GM13977 (cell line): ENCODE measurements around the gene AHSG.

ENCODE experiments used
- DNase-seq: peaks from one replicate; pipeline ENCODE4 v3.0.0; 2012; ENCODE audit warnings: low spot score
- in situ Hi-C: fragments of 300-500 bp; cut with MboI; formaldehyde crosslinking; loops from one replicate; pipeline ENCODE4 v1.12.0; 2022; ENCODE audit warnings: low sequenced_read_pairs, low pct_unique_long_range_greater_than_20kb, mixed read lengths, inconsistent platforms; ENCODE audit not compliant: unreplicated experiment
- TF ChIP-seq, protein P1 (sequence below): IDR thresholded peaks from 2 replicates; pipeline ENCODE4 v1.5.1; 2012; ENCODE audit warnings: mild to moderate bottlenecking, control low read depth; ENCODE audit not compliant: insufficient read depth; ENCODE audit errors: extremely low read depth, missing control alignments

Gene AHSG

DNA sequence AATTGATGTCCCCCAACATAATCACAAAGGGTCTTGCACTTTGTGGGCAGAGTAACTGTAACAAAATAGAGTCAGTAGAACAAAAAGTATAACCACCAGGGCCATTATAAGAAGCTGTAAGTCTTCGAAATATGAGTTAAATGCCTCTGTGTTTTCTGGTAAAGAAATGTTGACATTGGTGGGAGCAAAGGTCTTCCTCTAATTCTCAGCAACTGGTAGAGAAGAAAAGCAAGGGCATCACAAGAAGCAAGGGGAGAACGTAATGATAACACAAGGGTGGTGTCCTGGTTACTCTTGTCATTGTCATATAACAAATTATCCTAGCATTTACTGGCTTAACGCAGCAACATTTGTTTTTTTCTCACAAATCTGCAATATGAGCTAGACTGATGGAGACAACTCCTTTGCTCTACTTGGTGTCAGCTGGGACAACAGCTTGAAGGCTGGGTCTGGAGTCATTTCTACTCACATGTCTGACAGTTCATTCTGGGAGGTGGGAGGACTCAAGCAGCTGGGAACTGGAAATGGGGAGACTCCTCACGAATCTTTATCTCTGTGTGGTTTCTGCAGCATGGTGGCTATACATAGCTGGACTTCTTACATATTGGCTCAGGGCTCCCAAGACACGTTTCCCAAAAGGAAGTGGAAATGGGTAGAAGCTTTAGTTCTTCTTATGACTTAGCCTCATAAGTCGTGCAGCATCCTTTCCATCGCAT, 22.1 kb upstream of the AHSG start:
- TF ChIP-seq, protein P1, sequence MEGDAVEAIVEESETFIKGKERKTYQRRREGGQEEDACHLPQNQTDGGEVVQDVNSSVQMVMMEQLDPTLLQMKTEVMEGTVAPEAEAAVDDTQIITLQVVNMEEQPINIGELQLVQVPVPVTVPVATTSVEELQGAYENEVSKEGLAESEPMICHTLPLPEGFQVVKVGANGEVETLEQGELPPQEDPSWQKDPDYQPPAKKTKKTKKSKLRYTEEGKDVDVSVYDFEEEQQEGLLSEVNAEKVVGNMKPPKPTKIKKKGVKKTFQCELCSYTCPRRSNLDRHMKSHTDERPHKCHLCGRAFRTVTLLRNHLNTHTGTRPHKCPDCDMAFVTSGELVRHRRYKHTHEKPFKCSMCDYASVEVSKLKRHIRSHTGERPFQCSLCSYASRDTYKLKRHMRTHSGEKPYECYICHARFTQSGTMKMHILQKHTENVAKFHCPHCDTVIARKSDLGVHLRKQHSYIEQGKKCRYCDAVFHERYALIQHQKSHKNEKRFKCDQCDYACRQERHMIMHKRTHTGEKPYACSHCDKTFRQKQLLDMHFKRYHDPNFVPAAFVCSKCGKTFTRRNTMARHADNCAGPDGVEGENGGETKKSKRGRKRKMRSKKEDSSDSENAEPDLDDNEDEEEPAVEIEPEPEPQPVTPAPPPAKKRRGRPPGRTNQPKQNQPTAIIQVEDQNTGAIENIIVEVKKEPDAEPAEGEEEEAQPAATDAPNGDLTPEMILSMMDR, result no peak
- in situ Hi-C loops, result no loop called here
- no peak for DNase-seq

DNA sequence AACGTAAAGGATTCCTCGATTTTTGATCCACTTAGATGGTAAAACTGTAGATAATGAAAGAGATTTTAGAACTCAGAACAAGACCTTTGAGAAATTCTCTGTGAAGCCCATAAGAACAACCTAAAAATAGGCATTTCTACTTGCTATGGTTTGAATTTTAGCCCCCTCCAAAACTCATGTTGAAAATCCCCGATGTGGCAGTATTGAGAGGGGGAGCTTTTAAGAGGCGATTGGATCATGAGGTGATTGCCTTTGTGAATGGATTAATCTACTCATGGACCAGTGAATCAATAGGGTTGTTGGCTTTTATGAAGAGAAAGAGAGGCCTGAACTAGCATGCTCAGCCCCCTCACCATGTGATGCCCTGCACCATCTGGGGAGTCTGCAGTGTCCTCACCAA, 20.2 kb upstream of the AHSG start:
- TF ChIP-seq, protein P1, result no peak
- no peak for DNase-seq
- in situ Hi-C loops, result no loop called here

DNA sequence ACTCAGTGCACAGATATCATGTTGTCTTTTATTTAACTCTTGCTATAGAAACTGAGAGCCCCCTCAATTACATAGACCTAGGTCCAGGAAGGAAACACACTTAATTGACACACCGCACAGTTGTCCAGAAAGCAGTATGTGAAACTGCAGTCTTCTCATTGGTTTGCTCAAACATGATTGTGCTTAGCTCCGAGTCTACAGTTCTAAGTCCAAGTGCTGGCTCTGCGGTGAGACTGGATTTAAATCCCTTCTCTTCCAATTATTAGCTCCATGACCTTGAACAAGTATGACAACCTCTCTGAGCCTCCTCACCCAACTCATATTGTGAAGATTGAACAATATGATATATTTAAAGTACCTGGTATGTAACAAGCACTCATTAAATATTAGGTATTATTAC, 19.0 kb upstream of the AHSG start:
- in situ Hi-C loops, result no loop called here
- TF ChIP-seq, protein P1, result no peak
- DNase-seq, result no peak

DNA sequence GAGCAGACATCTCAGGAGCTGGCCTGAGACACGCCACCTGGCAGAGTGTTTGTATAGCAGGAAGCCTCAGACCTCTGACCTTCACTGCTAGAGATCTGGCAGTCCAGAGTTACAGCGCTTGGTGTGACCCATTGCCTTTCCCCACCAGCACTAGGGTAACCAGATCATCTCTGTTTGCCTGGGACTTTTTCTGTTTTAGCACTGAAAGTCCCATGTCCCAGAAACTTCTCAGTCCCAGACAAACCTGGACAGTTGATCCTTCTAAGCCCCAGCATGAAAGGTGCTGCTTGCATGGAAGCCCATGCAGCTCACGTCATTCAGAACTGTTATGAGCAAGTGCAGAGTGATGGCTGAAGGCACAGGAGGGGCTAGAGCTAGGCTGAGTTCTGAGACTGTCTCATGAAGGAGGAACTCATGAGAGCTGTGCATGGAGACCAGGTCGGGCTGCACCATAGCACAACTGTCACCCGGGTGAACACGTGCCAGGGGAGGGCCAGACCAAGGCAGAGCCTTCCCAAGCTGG, 18.2 kb upstream of the AHSG start:
- DNase-seq, result no peak
- TF ChIP-seq, protein P1, result no peak
- in situ Hi-C loops, result no loop called here

DNA sequence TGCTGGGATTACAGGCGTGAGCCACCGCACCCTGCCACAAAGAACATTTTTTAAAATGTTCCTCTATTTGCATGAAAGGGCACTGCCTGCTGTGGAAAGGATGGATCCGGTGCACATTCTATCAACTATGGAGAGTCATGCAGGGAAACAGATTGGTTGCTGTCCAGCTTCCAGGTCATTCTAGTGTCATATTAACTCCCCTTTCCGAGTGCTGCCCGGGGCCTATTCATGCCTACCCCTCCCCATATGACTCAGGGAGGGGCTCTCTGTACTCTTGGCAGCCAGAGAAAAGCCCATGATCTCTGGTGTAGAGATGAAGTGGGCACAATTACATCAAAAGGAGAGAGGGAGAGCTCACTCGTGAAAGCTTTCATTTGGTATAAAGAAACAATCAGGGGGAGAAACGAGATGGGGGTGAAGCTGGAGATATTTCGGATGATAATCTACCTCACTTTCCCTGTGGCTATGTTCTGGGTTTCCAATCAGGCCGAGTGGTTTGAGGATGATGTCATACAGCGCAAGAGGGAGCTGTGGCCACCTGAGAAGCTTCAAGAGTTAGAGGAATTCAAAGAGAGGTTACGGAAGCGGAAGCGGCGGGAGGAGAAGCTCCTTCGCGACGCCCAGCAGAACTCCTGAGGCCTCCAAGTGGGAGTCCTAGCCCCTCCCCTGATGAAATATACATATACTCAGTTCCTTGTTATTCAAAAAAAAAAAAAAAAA, 16.1 kb upstream of the AHSG start:
- in situ Hi-C loops, result no loop called here

DNA sequence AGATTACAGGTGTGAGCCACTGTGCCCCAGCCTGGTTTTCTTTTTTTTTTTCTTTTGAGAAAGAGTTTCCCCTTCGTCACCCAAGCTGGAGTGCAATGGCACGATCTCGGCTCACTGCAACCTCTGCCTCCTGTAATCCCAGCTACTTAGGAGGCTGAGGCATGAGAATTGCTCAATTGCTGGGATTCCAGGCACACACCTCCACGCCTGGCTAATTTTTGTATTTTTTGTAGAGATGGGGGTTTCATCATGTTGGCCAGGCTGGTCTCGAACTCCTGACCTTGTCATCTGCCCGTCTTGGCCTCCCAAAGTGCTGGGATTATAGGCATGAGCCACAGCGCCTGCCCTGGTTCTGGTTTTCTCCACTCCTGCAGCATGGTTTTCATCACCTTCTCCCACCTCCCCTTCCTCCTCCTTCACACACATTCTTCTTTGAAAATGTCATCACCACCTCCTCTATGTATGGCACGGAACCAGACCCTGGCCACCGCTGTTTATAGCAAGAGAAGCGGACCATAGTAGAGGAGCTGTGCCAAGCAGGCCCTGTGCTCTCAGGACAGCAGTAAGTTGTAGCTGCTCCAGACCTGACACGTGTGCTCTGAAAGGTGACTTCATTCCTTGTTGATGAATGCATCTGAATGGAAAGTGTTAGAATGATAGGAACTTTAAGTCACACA, 14.6 kb upstream of the AHSG start:
- in situ Hi-C loops, result no loop called here
- TF ChIP-seq, protein P1, result no peak
- DNase-seq, result no peak

More for the DNA sequence above, 16.1 kb upstream of the AHSG start:
- TF ChIP-seq, protein P1, result no peak
- no peak for DNase-seq
